AG20443 (cell line): ENCODE measurements around the gene QPCT.

Experiments
- DNase-seq: peaks from one replicate; pipeline ENCODE4 v3.0.0; 2012; ENCODE audit warnings: low spot score, mixed read lengths

The QPCT gene

GRCh38 chr2:37324786-37325624, 19.4 kb upstream of the QPCT start, which contains the start of gene PRKD3:
Gene PRKD3 (minus strand): TSS chr2:37324833. CDS start chr2:37316524, 8,309 bp downstream.
- DNase-seq, result peak; percentile 90

GRCh38 chr2:37325625-37326071, 18.8 kb upstream of the QPCT start:
- DNase-seq, result no peak

- peak; percentile 81 for DNase-seq
These were observed 18.1 kb upstream of the QPCT start for GRCh38 chr2:37326285-37326684.

- no peak for DNase-seq
These were observed 17.4 kb upstream of the QPCT start for GRCh38 chr2:37326866-37327634.

- DNase-seq, result no peak
These were observed 13.7 kb upstream of the QPCT start for GRCh38 chr2:37330681-37331080.

GRCh38 chr2:37332560-37332959, 11.9 kb upstream of the QPCT start:
- no peak for DNase-seq

GRCh38 chr2:37333256-37333655, 11.2 kb upstream of the QPCT start:
- no peak for DNase-seq

GRCh38 chr2:37335604-37336003, 8.8 kb upstream of the QPCT start:
- no peak for DNase-seq

- no peak for DNase-seq
These were observed 6.7 kb upstream of the QPCT start for GRCh38 chr2:37337620-37338280.

- DNase-seq, result no peak
These were observed 5.5 kb upstream of the QPCT start for GRCh38 chr2:37338933-37339332.

GRCh38 chr2:37340637-37341036, 3.8 kb upstream of the QPCT start:
- no peak for DNase-seq

GRCh38 chr2:37342591-37343220, 1.7 kb upstream of the QPCT start:
- DNase-seq, result no peak

- DNase-seq, result peak; percentile 70
These were observed 644 bp upstream of the QPCT start for GRCh38 chr2:37343537-37344434.

GRCh38 chr2:37348155-37348554, 3.7 kb downstream of the QPCT start:
- no peak for DNase-seq

- DNase-seq, result peak; percentile 30
These were observed 4.9 kb downstream of the QPCT start for GRCh38 chr2:37349231-37349860.

- no peak for DNase-seq
These were observed 5.6 kb downstream of the QPCT start for GRCh38 chr2:37350034-37350433.

- no peak for DNase-seq
These were observed 10.1 kb downstream of the QPCT start for GRCh38 chr2:37354531-37354930.

- no peak for DNase-seq
These were observed 11.3 kb downstream of the QPCT start for GRCh38 chr2:37355735-37356134.

GRCh38 chr2:37356299-37356698, 11.9 kb downstream of the QPCT start:
- DNase-seq, result no peak

- DNase-seq, result peak; percentile 52
These were observed 12.6 kb downstream of the QPCT start for GRCh38 chr2:37357069-37357468.

GRCh38 chr2:37357530-37357929, 13.1 kb downstream of the QPCT start:
- peak; percentile 35 for DNase-seq
